Mammary epithelial cell (primary cell): ENCODE measurements around the gene SMR3B.

ENCODE experiments used
- EZH2 ChIP-seq: IDR thresholded peaks from 2 replicates; pipeline ENCODE4 v1.6.1; 2012; ENCODE audit warnings: low read length, inconsistent platforms, borderline replicate concordance
- TF ChIP-seq, protein P1 (sequence below), 2 donors: IDR thresholded peaks in 1 of 2; conservative IDR thresholded peaks in 1 of 2; 2 replicates each; pipeline ENCODE4 v1.5.1; 2011 to 2012; ENCODE audit warnings: inconsistent platforms in 2 of 2, low read length in 2 of 2, mild to moderate bottlenecking in 2 of 2, control low read depth in 1 of 2, low read depth in 1 of 2; ENCODE audit not compliant: insufficient read depth in 1 of 2; ENCODE audit errors: extremely low read depth in 1 of 2

DNA sequence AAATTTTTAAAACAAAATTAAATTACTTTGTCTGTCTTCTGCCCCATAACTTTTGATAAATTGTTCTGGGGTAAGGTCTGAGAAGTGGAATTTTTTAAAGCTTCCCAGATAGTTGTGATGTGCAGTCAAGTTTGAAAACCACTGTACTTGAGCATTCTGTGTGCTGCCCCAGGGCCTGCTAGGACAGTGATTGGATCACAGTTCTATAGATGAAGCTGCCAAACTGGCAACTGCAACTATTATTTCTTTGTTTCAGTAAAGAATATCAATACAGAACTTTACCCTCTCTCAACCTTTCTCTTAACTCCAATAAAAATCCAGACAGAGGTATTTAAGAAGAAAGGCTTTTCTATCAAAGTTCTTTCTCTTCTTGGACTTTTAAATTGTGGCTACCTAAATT is 14.6 kb downstream of the SMR3B start, which contains the start of gene OPRPN:
- TF ChIP-seq, protein P1, sequence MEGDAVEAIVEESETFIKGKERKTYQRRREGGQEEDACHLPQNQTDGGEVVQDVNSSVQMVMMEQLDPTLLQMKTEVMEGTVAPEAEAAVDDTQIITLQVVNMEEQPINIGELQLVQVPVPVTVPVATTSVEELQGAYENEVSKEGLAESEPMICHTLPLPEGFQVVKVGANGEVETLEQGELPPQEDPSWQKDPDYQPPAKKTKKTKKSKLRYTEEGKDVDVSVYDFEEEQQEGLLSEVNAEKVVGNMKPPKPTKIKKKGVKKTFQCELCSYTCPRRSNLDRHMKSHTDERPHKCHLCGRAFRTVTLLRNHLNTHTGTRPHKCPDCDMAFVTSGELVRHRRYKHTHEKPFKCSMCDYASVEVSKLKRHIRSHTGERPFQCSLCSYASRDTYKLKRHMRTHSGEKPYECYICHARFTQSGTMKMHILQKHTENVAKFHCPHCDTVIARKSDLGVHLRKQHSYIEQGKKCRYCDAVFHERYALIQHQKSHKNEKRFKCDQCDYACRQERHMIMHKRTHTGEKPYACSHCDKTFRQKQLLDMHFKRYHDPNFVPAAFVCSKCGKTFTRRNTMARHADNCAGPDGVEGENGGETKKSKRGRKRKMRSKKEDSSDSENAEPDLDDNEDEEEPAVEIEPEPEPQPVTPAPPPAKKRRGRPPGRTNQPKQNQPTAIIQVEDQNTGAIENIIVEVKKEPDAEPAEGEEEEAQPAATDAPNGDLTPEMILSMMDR (conservative IDR thresholded peaks at IDR 0.05 in 1 of 2, IDR thresholded peaks at IDR 0.05 in 1 of 2; ENCODE audit: extremely low read depth in 1 of 2, insufficient read depth in 1 of 2, low read depth in 1 of 2, low read length in 2 of 2): no peak
- TF ChIP-seq EZH2: no peak
